HG02870 (cell line): ENCODE results near the gene OR4C15.

Experiments
- ATAC-seq: cut with Tn5 transposase; IDR thresholded peaks from one replicate; pipeline ENCODE4 v1.9.1; 2021; ENCODE audit warnings: mild to moderate bottlenecking, moderate library complexity; ENCODE audit not compliant: unreplicated experiment

The OR4C15 gene

DNA sequence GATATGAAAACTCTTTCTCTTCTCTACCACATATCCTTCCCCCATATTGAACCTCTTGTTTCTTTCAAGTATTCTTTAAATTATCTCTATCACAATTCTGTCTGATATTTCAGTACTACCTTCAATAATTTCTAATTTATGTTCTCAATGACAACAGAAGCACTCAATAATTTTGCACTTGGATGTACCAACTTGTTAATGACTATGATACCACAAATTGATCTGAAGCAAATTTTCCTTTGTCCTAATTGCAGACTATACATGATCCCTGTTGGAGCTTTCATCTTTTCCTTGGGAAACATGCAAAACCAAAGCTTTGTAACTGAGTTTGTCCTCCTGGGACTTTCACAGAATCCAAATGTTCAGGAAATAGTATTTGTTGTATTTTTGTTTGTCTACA lies at the start of gene OR4C15:
TSS of gene OR4C15 (plus strand) at position 301 of the 400 bp plus-strand sequence. CDS start at position 301, 0 bp downstream.
- ATAC-seq, result no peak

DNA sequence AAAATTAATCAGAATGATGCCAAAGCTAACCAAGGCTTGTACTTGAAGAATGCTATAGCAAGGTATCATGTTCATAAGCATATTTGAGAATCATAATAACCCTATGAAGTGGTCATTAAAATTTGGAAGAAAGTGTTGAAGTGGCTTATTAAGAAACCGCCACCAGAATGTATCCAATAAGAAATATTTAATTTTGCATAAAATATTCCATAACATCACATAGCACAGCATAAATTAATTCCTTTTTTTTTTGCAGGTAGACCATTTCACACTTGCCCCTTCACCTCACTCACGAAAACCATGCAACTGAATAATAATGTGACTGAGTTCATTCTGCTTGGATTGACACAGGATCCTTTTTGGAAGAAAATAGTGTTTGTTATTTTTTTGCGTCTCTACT lies 17.6 kb downstream of the OR4C15 start, which contains the start of gene OR4C16:
TSS of gene OR4C16 (plus strand) at position 301 of the 400 bp plus-strand sequence. CDS start at position 301, 0 bp downstream.
- no peak for ATAC-seq

- ATAC-seq, result no peak
These were observed 18.3 kb downstream of the OR4C15 start for GRCh38 chr11:55572548-55572947.
